MM.1S (cell line): ENCODE results near the gene FOXP1.

ENCODE experiments used
- DNase-seq: peaks from one replicate; pipeline ENCODE4 v3.0.0-alpha.2; 2015
- H2AFZ ChIP-seq: fragments of 300-600 bp; sonication (generic); 2 replicates; pipeline ENCODE4 v1.6.0; 2016; ENCODE audit warnings: antibody characterized with exemption, low read length
- H3F3A ChIP-seq: fragments of 300-600 bp; sonication (generic); 2 replicates; pipeline ENCODE4 v1.6.1; 2016; ENCODE audit warnings: mild to moderate bottlenecking, antibody characterized with exemption, low read length, moderate library complexity, mixed read lengths; ENCODE audit not compliant: insufficient read depth
- H3K27ac ChIP-seq: fragments of 300-600 bp; sonication (generic); 2 replicates; pipeline ENCODE4 v1.5.1; 2016; ENCODE audit warnings: mild to moderate bottlenecking, low read length
- H3K27me3 ChIP-seq: fragments of 300-600 bp; sonication (generic); replicated peaks from 2 replicates; pipeline ENCODE4 v1.6.0; 2016; ENCODE audit warnings: low read length; ENCODE audit not compliant: insufficient read depth
- H3K36me3 ChIP-seq: fragments of 300-600 bp; sonication (generic); replicated peaks from 2 replicates; pipeline ENCODE4 v1.6.1; 2016; ENCODE audit warnings: mild to moderate bottlenecking, low read length, mixed read lengths; ENCODE audit not compliant: insufficient read depth
- H3K4me1 ChIP-seq: fragments of 300-600 bp; sonication (generic); 2 replicates; pipeline ENCODE4 v1.6.1; 2016; ENCODE audit warnings: low read length, mixed read lengths
- H3K4me2 ChIP-seq: fragments of 300-600 bp; sonication (generic); 2 replicates; pipeline ENCODE4 v1.6.0; 2016; ENCODE audit warnings: low read depth, low read length
- H3K4me3 ChIP-seq: fragments of 300-600 bp; sonication (generic); 2 replicates; pipeline ENCODE4 v1.5.1; 2016; ENCODE audit warnings: low read length, mixed read lengths
- H3K79me2 ChIP-seq: fragments of 300-600 bp; sonication (generic); 2 replicates; pipeline ENCODE4 v1.6.1; 2016; ENCODE audit warnings: mixed run types, low read length, mixed read lengths
- H3K9ac ChIP-seq: fragments of 300-600 bp; sonication (generic); 2 replicates; pipeline ENCODE4 v1.6.1; 2016; ENCODE audit warnings: low read length, mixed read lengths
- H3K9me2 ChIP-seq: fragments of 300-600 bp; sonication (generic); replicated peaks from 2 replicates; pipeline ENCODE4 v1.6.1; 2016; ENCODE audit warnings: mild to moderate bottlenecking, low read length, mixed read lengths; ENCODE audit not compliant: insufficient read depth
- H3K9me3 ChIP-seq: fragments of 300-600 bp; sonication (generic); replicated peaks from 2 replicates; pipeline ENCODE4 v1.6.1; 2016; ENCODE audit warnings: mild to moderate bottlenecking, low read length, mixed read lengths; ENCODE audit not compliant: insufficient read depth
- H4K20me1 ChIP-seq: fragments of 300-600 bp; sonication (generic); 2 replicates; pipeline ENCODE4 v1.6.1; 2016; ENCODE audit warnings: mild to moderate bottlenecking, low read length, moderate library complexity, mixed read lengths; ENCODE audit not compliant: insufficient read depth
- EZH2 ChIP-seq: fragments of 300-600 bp; sonication (generic); optimal IDR thresholded peaks from 2 replicates; pipeline ENCODE3; 2017; ENCODE audit warnings: low read depth, mild to moderate bottlenecking, antibody characterized with exemption, low read length, mixed read lengths
- EZH2phosphoT487 ChIP-seq: fragments of 300-600 bp; sonication (generic); IDR thresholded peaks from 2 replicates; pipeline ENCODE4 v1.6.1; 2018; ENCODE audit warnings: antibody characterized with exemption, low read length
- TF ChIP-seq, protein P1 (sequence below): fragments of 300-600 bp; sonication (generic); IDR thresholded peaks from 2 replicates; pipeline ENCODE4 v1.5.1; 2016; ENCODE audit warnings: antibody characterized with exemption, low read length, mixed read lengths

Gene FOXP1

DNA sequence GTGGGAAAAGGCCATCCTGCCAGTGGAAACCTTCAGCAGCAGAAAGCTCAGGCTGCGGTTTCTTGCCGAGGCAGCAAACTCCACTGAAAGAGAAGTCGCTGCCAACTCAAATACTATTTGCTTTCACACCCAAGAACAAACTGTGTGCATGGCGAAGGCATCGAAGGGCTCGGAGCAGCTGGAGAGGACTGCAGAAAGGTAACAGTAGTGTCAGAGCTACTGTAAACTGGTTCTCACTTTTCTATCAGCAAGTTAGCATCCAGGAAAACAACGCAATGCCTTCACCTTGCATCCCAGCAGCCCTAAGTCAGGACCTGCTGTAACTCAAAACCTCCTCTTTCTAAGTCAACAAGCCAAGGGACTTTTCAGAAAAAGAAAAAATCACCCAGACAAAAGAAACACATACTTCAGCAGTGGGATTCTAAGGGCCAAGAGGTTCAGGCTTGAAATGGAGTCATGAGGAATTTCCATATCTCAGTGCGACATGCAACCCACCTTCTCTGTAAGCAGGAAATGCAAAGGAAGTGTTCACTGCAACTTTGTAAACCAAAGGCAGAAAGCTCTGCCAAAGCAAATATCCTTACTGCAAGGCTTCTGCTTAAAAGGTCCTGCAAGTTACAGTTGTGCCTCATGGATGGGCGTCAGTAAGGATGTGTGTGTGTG lies 193.5 kb downstream of the FOXP1 start:
- DNase-seq = peak; percentile 28
- Histone ChIP-seq H3K4me3 (no peak overlapping the region), H2AFZ (no peak overlapping the region), H3K36me3 (no peaks in the 10 kb centered on the region), H3K27ac (peak overlapping the region; percentile 50; the same call in 1 of the 2 replicates), H3K4me1 (peaks cover 29% of the 10 kb centered on the region), H3K9me2 (no peaks in the 10 kb centered on the region), H3K79me2 (no peaks in the 10 kb centered on the region), H3K4me2 (0 out of 2 replicates have a peak overlapping the region, but pooled peaks have one; percentile 18), H4K20me1 (no peaks in the 10 kb centered on the region), H3K9me3 (no peaks in the 10 kb centered on the region), H3F3A (no peaks in the 10 kb centered on the region), H3K9ac (peak overlapping the region; percentile 15; the same call in 1 of the 2 replicates), H3K27me3 (no peaks in the 10 kb centered on the region)
- TF ChIP-seq EZH2phosphoT487 (no peak), EZH2 (no peak)
- TF ChIP-seq, protein P1, sequence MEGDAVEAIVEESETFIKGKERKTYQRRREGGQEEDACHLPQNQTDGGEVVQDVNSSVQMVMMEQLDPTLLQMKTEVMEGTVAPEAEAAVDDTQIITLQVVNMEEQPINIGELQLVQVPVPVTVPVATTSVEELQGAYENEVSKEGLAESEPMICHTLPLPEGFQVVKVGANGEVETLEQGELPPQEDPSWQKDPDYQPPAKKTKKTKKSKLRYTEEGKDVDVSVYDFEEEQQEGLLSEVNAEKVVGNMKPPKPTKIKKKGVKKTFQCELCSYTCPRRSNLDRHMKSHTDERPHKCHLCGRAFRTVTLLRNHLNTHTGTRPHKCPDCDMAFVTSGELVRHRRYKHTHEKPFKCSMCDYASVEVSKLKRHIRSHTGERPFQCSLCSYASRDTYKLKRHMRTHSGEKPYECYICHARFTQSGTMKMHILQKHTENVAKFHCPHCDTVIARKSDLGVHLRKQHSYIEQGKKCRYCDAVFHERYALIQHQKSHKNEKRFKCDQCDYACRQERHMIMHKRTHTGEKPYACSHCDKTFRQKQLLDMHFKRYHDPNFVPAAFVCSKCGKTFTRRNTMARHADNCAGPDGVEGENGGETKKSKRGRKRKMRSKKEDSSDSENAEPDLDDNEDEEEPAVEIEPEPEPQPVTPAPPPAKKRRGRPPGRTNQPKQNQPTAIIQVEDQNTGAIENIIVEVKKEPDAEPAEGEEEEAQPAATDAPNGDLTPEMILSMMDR = no peak

DNA sequence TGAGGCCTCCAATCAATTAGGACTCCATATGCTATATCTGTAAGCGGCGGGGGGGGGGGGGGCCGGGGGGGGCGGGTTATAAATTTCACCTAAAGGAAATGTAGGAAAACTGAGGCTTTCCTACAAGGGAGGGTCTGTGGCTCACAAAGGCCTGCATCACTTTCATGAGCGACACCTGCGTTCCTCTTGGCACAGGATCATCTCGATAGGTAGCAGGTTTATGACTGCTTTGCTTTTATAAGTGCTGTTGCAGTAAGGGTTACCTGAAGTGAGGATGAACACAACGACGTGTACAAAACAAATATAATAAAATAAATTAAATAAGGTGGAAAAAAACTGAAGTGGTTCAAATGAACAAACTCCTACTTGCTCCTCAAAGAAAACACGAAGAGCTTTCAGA lies 194.3 kb downstream of the FOXP1 start:
- TF ChIP-seq EZH2phosphoT487 = no peak
- TF ChIP-seq EZH2 = no peak
- TF ChIP-seq, protein P1 = no peak
- Histone ChIP-seq H3K4me2 (no peak overlapping the region), H3K4me3 (no peak overlapping the region), H3F3A (no peaks in the 10 kb centered on the region), H3K4me1 (peaks cover 29% of the 10 kb centered on the region), H3K79me2 (no peaks in the 10 kb centered on the region), H3K27ac (no peak overlapping the region), H3K9ac (no peak overlapping the region), H2AFZ (no peak overlapping the region), H4K20me1 (no peaks in the 10 kb centered on the region), H3K9me3 (no peaks in the 10 kb centered on the region), H3K9me2 (no peaks in the 10 kb centered on the region), H3K36me3 (no peaks in the 10 kb centered on the region), H3K27me3 (no peaks in the 10 kb centered on the region)
- DNase-seq = no peak

DNA sequence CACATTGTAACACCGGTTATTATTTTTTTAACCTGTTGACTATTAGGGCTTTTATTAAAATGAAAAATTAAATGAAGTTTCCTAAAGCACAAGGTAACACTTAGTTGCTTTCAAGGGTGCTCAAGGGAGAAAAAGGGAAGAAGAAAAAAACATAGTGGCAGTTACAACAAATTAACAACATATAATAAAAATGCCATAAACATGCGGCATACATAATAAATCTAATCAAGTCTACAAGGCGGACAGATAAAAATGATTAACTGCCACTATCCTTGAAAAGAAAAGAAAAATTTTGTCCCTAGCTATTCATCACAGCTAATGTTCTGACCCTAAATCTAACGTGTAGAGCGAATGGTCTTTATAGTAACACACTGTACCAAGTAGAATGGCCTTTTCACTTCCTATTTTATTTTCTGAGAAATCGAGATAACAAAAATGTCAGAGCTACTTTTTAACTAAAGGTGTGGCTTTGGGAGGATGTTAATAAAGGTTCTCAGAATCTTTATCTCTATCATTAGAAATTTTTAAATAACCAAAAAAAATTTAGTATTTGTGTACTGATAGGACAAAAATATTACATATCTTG lies 194.9 kb downstream of the FOXP1 start:
- no peaks in the 10 kb centered on the region for H3K9me3 ChIP-seq
- no peak overlapping the region for H3K4me2 ChIP-seq
- TF ChIP-seq EZH2phosphoT487 (no peak), EZH2 (no peak)
- TF ChIP-seq, protein P1 = no peak
- no peak overlapping the region for H3K27ac ChIP-seq
- H3K79me2 ChIP-seq = no peaks in the 10 kb centered on the region
- no peak overlapping the region for H2AFZ ChIP-seq
- H3K9me2 ChIP-seq = no peaks in the 10 kb centered on the region
- DNase-seq = no peak
- peaks cover 29% of the 10 kb centered on the region for H3K4me1 ChIP-seq
- H3K36me3 ChIP-seq = no peaks in the 10 kb centered on the region
- H3K9ac ChIP-seq = no peak overlapping the region
- H4K20me1 ChIP-seq = no peaks in the 10 kb centered on the region
- H3K27me3 ChIP-seq = no peaks in the 10 kb centered on the region
- no peaks in the 10 kb centered on the region for H3F3A ChIP-seq
- no peak overlapping the region for H3K4me3 ChIP-seq
